ENCODE results near the gene OPN4. TPM values are rescaled to one million over a fixed set of nuclear protein-coding genes. Genes with fewer than 3 reads are reported as not detected.

The OPN4 gene
- total and polyA plus RNA-seq, 9 of the 15 experiments (the other 6 are each of a cell fraction or from before 2014, with no cell fraction given): not detected

- H3K9me1 ChIP-seq (ENCODE audit: control insufficient read depth, insufficient read depth, low read length): no peaks in the 10 kb centered on the region
- peaks cover 0 to 2% of the 10 kb centered on the region in 2 experiments; a peak in 1 of 5 replicates for H3K27me3 ChIP-seq (ENCODE audit: control insufficient read depth in 2 of 2, insufficient read depth in 2 of 2, low read length in 2 of 2)
- H2AFZ ChIP-seq (ENCODE audit: low read depth, low read length): no peak overlapping the region
- H3K4me1 ChIP-seq (replicated peaks in 1 of 2; ENCODE audit: control insufficient read depth in 2 of 2, insufficient read depth in 2 of 2, low read length in 2 of 2): peaks cover 1 to 5% of the 10 kb centered on the region in 2 experiments; a peak in 3 of 5 replicates
- in situ Hi-C loops (cut with MboI): no loop called here
- H3K4me3 ChIP-seq: no peak overlapping the region
- no peaks in the 10 kb centered on the region for H3K9me3 ChIP-seq (replicated peaks; ENCODE audit: control insufficient read depth, insufficient read depth, low read depth, low read length)
- no TSS peak for BruUV-seq (replicated peaks)
- H3K4me2 ChIP-seq (ENCODE audit: insufficient read depth, low read length): no peak overlapping the region
- FAIRE-seq (no peak), ATAC-seq (no peak), DNase-seq (ENCODE audit: extremely low read depth in 1 of 4, low spot score in 3 of 4) (no peak)
- intact Hi-C loops (cut with micrococcal nuclease): no loop called here
- ChIA-PET CTCF (ENCODE audit: low intra/inter-chr PET ratio) (no interaction called here), POLR2A (interaction anchor here (0.5 kb wide), 1 partner anchor 9 kb away, joined by 4 read pairs; no protein-coding TSS in a partner anchor)
- H3K9ac ChIP-seq (ENCODE audit: insufficient read depth in 1 of 2, low read depth in 2 of 2, low read length in 2 of 2): no peak overlapping the region
- no peaks in the 10 kb centered on the region for H3K36me3 ChIP-seq (ENCODE audit: control insufficient read depth, insufficient read depth, low read length)
- H3K79me2 ChIP-seq (ENCODE audit: control insufficient read depth, insufficient read depth, low read length): no peaks in the 10 kb centered on the region
- H4K20me1 ChIP-seq (replicated peaks; ENCODE audit: control insufficient read depth, insufficient read depth, low read length): no peaks in the 10 kb centered on the region
- 3% methylated on average over 8 of the region's 11 CpGs for WGBS (ENCODE audit: insufficient coverage, low coverage, missing lambda C conversion rate)
- no peak overlapping the region for H3K27ac ChIP-seq (ENCODE audit: extremely low read depth, low read depth, low read length)
- TF ChIP-seq CTCF (IDR thresholded peaks at IDR 0.05 in 2 of 3, conservative IDR thresholded peaks at IDR 0.05 in 1 of 3; ENCODE audit: insufficient read depth in 2 of 3, low read depth in 1 of 3, low read length in 3 of 3) (no peak), ZNF232 (CRISPR knock-in tag; IDR thresholded peaks at IDR 0.05) (no peak), ATF1 (CRISPR knock-in tag; IDR thresholded peaks at IDR 0.05) (no peak), ATF1 (tag; IDR thresholded peaks at IDR 0.05) (no peak), ZNF398 (CRISPR knock-in tag; IDR thresholded peaks at IDR 0.05) (no peak), SLC30A9 (CRISPR knock-in tag; IDR thresholded peaks at IDR 0.05) (no peak), ZNF551 (CRISPR knock-in tag; IDR thresholded peaks at IDR 0.05) (no peak), TRIM25 (IDR thresholded peaks at IDR 0.05; ENCODE audit: borderline replicate concordance) (no peak), PHF21A (IDR thresholded peaks at IDR 0.05; ENCODE audit: borderline replicate concordance, low read depth) (no peak), ADNP (tag; IDR thresholded peaks at IDR 0.05) (no peak), MAFK (IDR thresholded peaks at IDR 0.05; ENCODE audit: low read length) (no peak), TGIF2 (CRISPR knock-in tag; IDR thresholded peaks at IDR 0.05) (no peak), POLR2H (tag; IDR thresholded peaks at IDR 0.05; ENCODE audit: low read depth) (no peak)
Observed at GRCh38 chr10:86673827-86674581, 19.7 kb downstream of the OPN4 start.
